HEK293 (cell line): ENCODE results near the gene KRTAP10-1.

ENCODE experiments used
- CTCF ChIA-PET: fragments of 350-600 bp; formaldehyde crosslinking; extraction: SDS; loops from one replicate; lab custom pipeline; 2021; ENCODE audit warnings: antibody characterized with exemption; lab: Yijun Ruan, JAX
- POLR2A ChIA-PET: fragments of 300-600 bp; formaldehyde crosslinking; extraction: SDS; loops from one replicate; lab custom pipeline; 2020; ENCODE audit warnings: antibody characterized with exemption, inconsistent platforms; lab: Yijun Ruan, JAX
- H3K27ac ChIP-seq: fragments of 200-500 bp; sonication (Bioruptor generic); 2 replicates; pipeline ENCODE4 v1.5.1; 2014; ENCODE audit warnings: low read depth, low read length, control low read depth, inconsistent platforms; ENCODE audit errors: extremely low read depth
- H3K36me3 ChIP-seq, 2 experiments: fragments of 200-500 bp in 1 of 2; sonication (Bioruptor generic) in 1 of 2; 1 replicate in 1 of 2; 2 replicates in 1 of 2; pipeline ENCODE4 v1.5.1; 2014 to 2017; ENCODE audit warnings: inconsistent platforms in 2 of 2, low read length in 2 of 2; ENCODE audit not compliant: control insufficient read depth in 2 of 2, insufficient read depth in 1 of 2
- H3K4me1 ChIP-seq: fragments of 200-500 bp; sonication (Bioruptor generic); 2 replicates; pipeline ENCODE4 v1.5.1; 2014; ENCODE audit warnings: mild to moderate bottlenecking, low read length, inconsistent platforms; ENCODE audit not compliant: control insufficient read depth, insufficient read depth
- H3K4me3 ChIP-seq: 2 replicates; pipeline ENCODE4 v1.5.1; 2011; ENCODE audit warnings: low read depth, mild to moderate bottlenecking, control low read depth, low read length, moderate library complexity
- H3K9me3 ChIP-seq: fragments of 200-500 bp; sonication (Bioruptor generic); 2 replicates; pipeline ENCODE4 v1.5.1; 2014; ENCODE audit warnings: low read depth, low read length, inconsistent platforms; ENCODE audit not compliant: control insufficient read depth, insufficient read depth
- PBX3 ChIP-seq: sonication (generic); formaldehyde crosslinking; IDR thresholded peaks from 2 replicates; pipeline ENCODE4 v1.8.1; 2022; ENCODE audit warnings: mild to moderate bottlenecking, moderate library complexity, missing genetic modification reagents
- SP3 ChIP-seq: fragments of 450-650 bp; formaldehyde crosslinking; IDR thresholded peaks from 2 replicates; pipeline ENCODE4 v1.5.1; 2016; ENCODE audit warnings: missing biosample characterization, missing genetic modification characterization
- ZBTB44 ChIP-seq: fragments of 450-650 bp; IDR thresholded peaks from 2 replicates; pipeline ENCODE4 v1.5.1; 2018; ENCODE audit warnings: missing biosample characterization, mild to moderate bottlenecking, missing genetic modification characterization
- ZBTB49 ChIP-seq: fragments of 450-650 bp; formaldehyde crosslinking; IDR thresholded peaks from 2 replicates; pipeline ENCODE4 v1.5.1; 2016; ENCODE audit warnings: missing biosample characterization, missing genetic modification characterization, low read depth
- ZBTB7A ChIP-seq: fragments of 450-650 bp; formaldehyde crosslinking; IDR thresholded peaks from 2 replicates; pipeline ENCODE4 v1.5.1; 2016; ENCODE audit warnings: low read depth, missing biosample characterization, missing genetic modification characterization
- ZNF112 ChIP-seq: fragments of 450-650 bp; formaldehyde crosslinking; IDR thresholded peaks from 2 replicates; pipeline ENCODE4 v1.5.0; 2017; ENCODE audit warnings: missing biosample characterization, missing genetic modification characterization
- ZNF114 ChIP-seq: fragments of 450-650 bp; formaldehyde crosslinking; IDR thresholded peaks from 2 replicates; pipeline ENCODE4 v1.5.0; 2017; ENCODE audit warnings: missing biosample characterization, missing genetic modification characterization
- ZNF211 ChIP-seq: fragments of 450-650 bp; formaldehyde crosslinking; IDR thresholded peaks from 2 replicates; pipeline ENCODE4 v1.5.1; 2016; ENCODE audit warnings: low read depth, missing biosample characterization, missing genetic modification characterization
- ZNF221 ChIP-seq: fragments of 450-650 bp; formaldehyde crosslinking; IDR thresholded peaks from 2 replicates; pipeline ENCODE4 v1.5.1; 2017; ENCODE audit warnings: missing biosample characterization, missing genetic modification characterization, borderline replicate concordance
- ZNF23 ChIP-seq: fragments of 450-650 bp; formaldehyde crosslinking; IDR thresholded peaks from 2 replicates; pipeline ENCODE4 v1.5.1; 2016; ENCODE audit warnings: missing biosample characterization, missing genetic modification characterization, borderline replicate concordance
- ZNF324 ChIP-seq: fragments of 450-650 bp; formaldehyde crosslinking; IDR thresholded peaks from 2 replicates; pipeline ENCODE4 v1.5.1; 2016; ENCODE audit warnings: missing biosample characterization, missing genetic modification characterization
- ZNF404 ChIP-seq: fragments of 450-650 bp; formaldehyde crosslinking; IDR thresholded peaks from 2 replicates; pipeline ENCODE4 v1.5.1; 2017; ENCODE audit warnings: missing biosample characterization, missing genetic modification characterization
- ZNF513 ChIP-seq: fragments of 450-650 bp; IDR thresholded peaks from 2 replicates; pipeline ENCODE4 v1.5.1; 2018; ENCODE audit warnings: missing biosample characterization, missing genetic modification characterization
- ZNF621 ChIP-seq: fragments of 450-650 bp; formaldehyde crosslinking; IDR thresholded peaks from 2 replicates; pipeline ENCODE4 v1.5.1; 2017; ENCODE audit warnings: missing biosample characterization, missing genetic modification characterization
- ZNF626 ChIP-seq: fragments of 450-650 bp; sonication (Bioruptor Pico); formaldehyde crosslinking; IDR thresholded peaks from 2 replicates; pipeline ENCODE4 v1.5.1; 2018; ENCODE audit warnings: missing biosample characterization, missing genetic modification characterization, inconsistent platforms
- ZNF658 ChIP-seq: fragments of 450-650 bp; formaldehyde crosslinking; IDR thresholded peaks from 2 replicates; pipeline ENCODE4; 2016; ENCODE audit warnings: missing biosample characterization, missing genetic modification characterization
- ZNF837 ChIP-seq: fragments of 450-650 bp; formaldehyde crosslinking; IDR thresholded peaks from 2 replicates; pipeline ENCODE4 v1.5.1; 2016; ENCODE audit warnings: missing biosample characterization, missing genetic modification characterization
- ZSCAN5A ChIP-seq: fragments of 450-650 bp; formaldehyde crosslinking; IDR thresholded peaks from 2 replicates; pipeline ENCODE4 v1.5.1; 2016; ENCODE audit warnings: missing biosample characterization, missing genetic modification characterization
- TF ChIP-seq, protein P1 (sequence below): fragments of 450-650 bp; formaldehyde crosslinking; IDR thresholded peaks from 2 replicates; pipeline ENCODE4 v1.5.1; 2016; ENCODE audit warnings: missing biosample characterization, missing genetic modification characterization
- TF ChIP-seq, protein P2 (sequence below): fragments of 450-650 bp; formaldehyde crosslinking; optimal IDR thresholded peaks from 2 replicates; pipeline ENCODE3; 2016; ENCODE audit warnings: missing biosample characterization, mild to moderate bottlenecking, missing genetic modification characterization

KRTAP10-1 gene

GRCh38 chr21:44527983-44528633 is 11.9 kb downstream of the KRTAP10-1 start:
- POLR2A ChIA-PET: no interaction called here
- no peaks in the 10 kb centered on the region for H3K36me3 ChIP-seq
- TF ChIP-seq ZNF114 (tag by site-specific recombination) (no peak), ZBTB49 (tag by site-specific recombination) (no peak), ZNF112 (tag by site-specific recombination) (no peak), ZBTB44 (no peak)
- TF ChIP-seq, all 188 proteins: peak for 0
- CTCF ChIA-PET: no interaction called here
- no peak overlapping the region for H3K27ac ChIP-seq
- no peaks in the 10 kb centered on the region for H3K4me1 ChIP-seq
- no peak overlapping the region for H3K4me3 ChIP-seq
- no peaks in the 10 kb centered on the region for H3K9me3 ChIP-seq

GRCh38 chr21:44527156-44527982 is 12.6 kb downstream of the KRTAP10-1 start:
- POLR2A ChIA-PET: no interaction called here
- Histone ChIP-seq H3K36me3 (no peaks in the 10 kb centered on the region), H3K4me1 (no peaks in the 10 kb centered on the region), H3K9me3 (no peaks in the 10 kb centered on the region), H3K27ac (no peak overlapping the region), H3K4me3 (no peak overlapping the region)
- CTCF ChIA-PET: interaction anchor here (0.6 kb wide), 1 partner anchor 40 kb away, joined by 3 read pairs; no protein-coding TSS in a partner anchor
- TF ChIP-seq ZBTB7A (tag by site-specific recombination) (no peak), ZNF626 (tag by site-specific recombination) (no peak), SP3 (tag by site-specific recombination) (no peak), ZNF621 (tag by site-specific recombination) (no peak), ZNF404 (tag by site-specific recombination) (no peak), ZNF658 (no peak), ZNF837 (tag by site-specific recombination) (no peak), ZNF221 (tag by site-specific recombination) (no peak), PBX3 (no peak), ZNF324 (tag by site-specific recombination) (no peak), ZNF211 (tag by site-specific recombination) (no peak), ZNF513 (tag by site-specific recombination) (no peak), ZSCAN5A (tag by site-specific recombination) (no peak), ZNF23 (no peak)
- TF ChIP-seq, protein P1, sequence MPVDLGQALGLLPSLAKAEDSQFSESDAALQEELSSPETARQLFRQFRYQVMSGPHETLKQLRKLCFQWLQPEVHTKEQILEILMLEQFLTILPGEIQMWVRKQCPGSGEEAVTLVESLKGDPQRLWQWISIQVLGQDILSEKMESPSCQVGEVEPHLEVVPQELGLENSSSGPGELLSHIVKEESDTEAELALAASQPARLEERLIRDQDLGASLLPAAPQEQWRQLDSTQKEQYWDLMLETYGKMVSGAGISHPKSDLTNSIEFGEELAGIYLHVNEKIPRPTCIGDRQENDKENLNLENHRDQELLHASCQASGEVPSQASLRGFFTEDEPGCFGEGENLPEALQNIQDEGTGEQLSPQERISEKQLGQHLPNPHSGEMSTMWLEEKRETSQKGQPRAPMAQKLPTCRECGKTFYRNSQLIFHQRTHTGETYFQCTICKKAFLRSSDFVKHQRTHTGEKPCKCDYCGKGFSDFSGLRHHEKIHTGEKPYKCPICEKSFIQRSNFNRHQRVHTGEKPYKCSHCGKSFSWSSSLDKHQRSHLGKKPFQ: no peak
- TF ChIP-seq, protein P2, sequence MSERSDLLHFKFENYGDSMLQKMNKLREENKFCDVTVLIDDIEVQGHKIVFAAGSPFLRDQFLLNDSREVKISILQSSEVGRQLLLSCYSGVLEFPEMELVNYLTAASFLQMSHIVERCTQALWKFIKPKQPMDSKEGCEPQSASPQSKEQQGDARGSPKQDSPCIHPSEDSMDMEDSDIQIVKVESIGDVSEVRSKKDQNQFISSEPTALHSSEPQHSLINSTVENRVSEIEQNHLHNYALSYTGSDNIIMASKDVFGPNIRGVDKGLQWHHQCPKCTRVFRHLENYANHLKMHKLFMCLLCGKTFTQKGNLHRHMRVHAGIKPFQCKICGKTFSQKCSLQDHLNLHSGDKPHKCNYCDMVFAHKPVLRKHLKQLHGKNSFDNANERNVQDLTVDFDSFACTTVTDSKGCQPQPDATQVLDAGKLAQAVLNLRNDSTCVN (tag by site-specific recombination): no peak
